ENCODE measurements around the gene MYOZ3. TPM values are rescaled to one million over a fixed set of nuclear protein-coding genes. Genes with fewer than 3 reads are reported as not detected.
A peak's percentile ranks its signal among the peaks of the same experiment; 100 is the strongest.

Gene MYOZ3
- total RNA-seq, 2 donors from 2014 or later: 0.81 to 2.8 TPM

DNA sequence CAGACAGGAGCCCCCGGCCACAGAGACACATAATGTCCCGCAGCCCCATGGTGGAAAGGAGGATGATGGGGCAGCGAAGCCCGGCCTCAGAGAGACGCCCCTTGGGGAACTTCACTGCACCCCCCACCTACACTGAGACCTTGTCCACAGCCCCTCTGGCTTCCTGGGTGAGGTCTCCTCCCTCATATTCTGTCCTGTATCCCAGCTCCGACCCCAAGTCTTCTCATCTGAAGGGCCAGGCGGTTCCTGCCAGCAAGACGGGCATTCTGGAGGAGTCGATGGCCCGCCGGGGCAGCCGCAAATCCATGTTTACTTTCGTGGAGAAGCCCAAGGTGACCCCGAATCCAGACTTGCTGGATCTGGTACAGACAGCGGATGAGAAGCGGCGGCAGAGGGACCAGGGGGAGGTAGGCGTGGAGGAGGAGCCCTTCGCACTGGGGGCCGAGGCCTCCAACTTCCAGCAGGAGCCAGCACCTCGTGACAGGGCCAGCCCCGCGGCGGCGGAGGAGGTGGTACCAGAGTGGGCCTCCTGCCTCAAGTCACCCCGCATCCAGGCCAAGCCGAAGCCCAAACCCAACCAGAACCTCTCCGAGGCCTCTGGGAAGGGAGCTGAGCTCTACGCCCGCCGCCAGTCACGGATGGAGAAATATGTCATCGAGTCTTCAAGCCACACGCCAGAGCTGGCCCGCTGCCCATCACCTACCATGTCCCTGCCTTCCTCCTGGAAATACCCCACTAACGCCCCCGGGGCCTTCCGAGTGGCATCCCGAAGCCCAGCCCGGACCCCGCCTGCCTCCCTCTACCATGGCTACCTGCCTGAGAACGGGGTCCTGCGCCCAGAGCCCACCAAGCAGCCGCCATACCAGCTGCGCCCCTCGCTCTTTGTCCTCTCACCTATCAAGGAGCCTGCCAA lies 11.7 kb upstream of the MYOZ3 start:
- peaks cover 73 to 94% of the 10 kb centered on the region in 2 donors for H3K4me1 ChIP-seq (ENCODE audit: control insufficient read depth in 1 of 2, low read depth in 2 of 2)
- H3K27ac ChIP-seq: peak overlapping the region; percentile 75 to 98
- DNase-seq (ENCODE audit: low spot score): no peak
- H3K36me3 ChIP-seq: peaks cover 43% of the 10 kb centered on the region
- H3K9me3 ChIP-seq: no peaks in the 10 kb centered on the region
- TF ChIP-seq CTCF (IDR thresholded peaks at IDR 0.05): no peak
- H3K27me3 ChIP-seq (replicated peaks; ENCODE audit: insufficient read depth): no peaks in the 10 kb centered on the region
- H3K4me3 ChIP-seq: peak overlapping the region; percentile 20
- peak; percentile 9 for ATAC-seq (ENCODE audit: insufficient number of reproducible peaks, low FRiP score, low read depth)

- H3K4me1 ChIP-seq (ENCODE audit: control insufficient read depth in 1 of 2, low read depth in 2 of 2): peaks cover 63 to 87% of the 10 kb centered on the region in 2 donors
- peaks cover 43% of the 10 kb centered on the region for H3K36me3 ChIP-seq
- H3K27ac ChIP-seq: peak overlapping the region; percentile 75 to 98
- H3K27me3 ChIP-seq (replicated peaks; ENCODE audit: insufficient read depth): no peaks in the 10 kb centered on the region
- no peaks in the 10 kb centered on the region for H3K9me3 ChIP-seq
- no peak for TF ChIP-seq CTCF (IDR thresholded peaks at IDR 0.05)
- DNase-seq (ENCODE audit: low spot score) (no peak), ATAC-seq (ENCODE audit: insufficient number of reproducible peaks, low FRiP score, low read depth) (no peak)
- no peak overlapping the region for H3K4me3 ChIP-seq
Observed at GRCh38 chr5:150650021-150651006, 10.7 kb upstream of the MYOZ3 start.

- ATAC-seq (ENCODE audit: insufficient number of reproducible peaks, low FRiP score, low read depth): no peak
- Histone ChIP-seq H3K36me3 (peaks cover 43% of the 10 kb centered on the region), H3K4me1 (ENCODE audit: control insufficient read depth in 1 of 2, low read depth in 2 of 2) (peaks cover 56 to 87% of the 10 kb centered on the region in 2 donors)
Observed at GRCh38 chr5:150651382-150651781, 9.7 kb upstream of the MYOZ3 start.

DNA sequence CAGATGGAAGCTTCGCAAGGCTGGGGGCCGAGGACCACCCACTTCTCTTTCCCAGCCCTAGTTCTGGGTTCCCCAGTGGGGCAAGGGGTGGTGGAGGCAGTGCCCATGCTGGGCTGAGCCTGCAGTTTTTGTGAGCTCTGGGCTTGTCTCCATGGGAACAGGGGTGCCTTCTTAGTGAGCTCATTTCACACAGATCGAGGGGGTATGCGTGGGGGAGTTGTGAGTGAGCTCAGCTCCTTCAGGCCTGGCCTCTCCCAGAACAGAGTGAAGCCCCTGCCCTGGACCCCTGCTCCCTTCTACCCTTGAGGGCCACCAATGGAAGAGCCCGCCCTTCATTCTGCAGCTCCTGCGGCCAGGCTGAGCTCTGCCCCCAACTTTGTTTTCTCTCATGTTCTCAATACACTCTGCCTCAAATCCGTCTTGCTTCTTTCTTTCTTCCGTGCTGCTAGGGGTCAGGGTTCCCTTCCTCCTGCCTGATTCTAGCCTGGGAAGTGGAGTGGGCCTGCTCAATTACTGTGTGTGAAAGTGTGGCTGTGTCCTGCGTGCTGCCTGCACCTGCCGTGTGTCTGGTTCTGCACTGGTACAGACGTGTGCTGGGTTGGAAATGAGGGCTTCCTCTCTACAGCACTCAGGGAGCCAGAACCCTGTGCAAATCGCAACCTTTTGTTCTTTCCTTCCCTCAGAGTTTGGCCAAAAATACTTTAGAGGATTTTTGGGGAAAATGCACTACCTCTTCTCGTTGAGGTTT lies 9.0 kb upstream of the MYOZ3 start:
- Histone ChIP-seq H3K4me3 (no peak overlapping the region), H3K9me3 (no peaks in the 10 kb centered on the region), H3K4me1 (ENCODE audit: control insufficient read depth in 1 of 2, low read depth in 2 of 2) (peaks cover 55 to 84% of the 10 kb centered on the region in 2 donors), H3K27me3 (replicated peaks; ENCODE audit: insufficient read depth) (no peaks in the 10 kb centered on the region), H3K27ac (peak overlapping the region; percentile 75 to 98), H3K36me3 (peaks cover 43% of the 10 kb centered on the region)
- DNase-seq (ENCODE audit: low spot score) (no peak), ATAC-seq (ENCODE audit: insufficient number of reproducible peaks, low FRiP score, low read depth) (no peak)
- TF ChIP-seq CTCF (IDR thresholded peaks at IDR 0.05): no peak

More at GRCh38 chr5:150651382-150651781, 9.7 kb upstream of the MYOZ3 start:
- Histone ChIP-seq H3K27ac (peak overlapping the region; percentile 75 to 98), H3K4me3 (no peak overlapping the region), H3K27me3 (replicated peaks; ENCODE audit: insufficient read depth) (no peaks in the 10 kb centered on the region), H3K9me3 (no peaks in the 10 kb centered on the region)
- DNase-seq (ENCODE audit: low spot score): no peak
- no peak for TF ChIP-seq CTCF (IDR thresholded peaks at IDR 0.05)

Data from thoracic aorta (tissue), 2 donors.